GM03348 (cell line): ENCODE measurements around the gene IL4R.
"Not testable (repeated sequence)": the region's sequence is repeated elsewhere in the genome, so short reads cannot be mapped to it uniquely, and the experiment has no call there.

Experiments used
- DNase-seq: peaks from one replicate; pipeline ENCODE4 v3.0.0; 2012; ENCODE audit warnings: low spot score

IL4R gene

GRCh38 chr16:27404163-27404823, 90.5 kb downstream of the IL4R start:
- no peak for DNase-seq

- peak; percentile 57 for DNase-seq
Measured at GRCh38 chr16:27405546-27406451, 92.0 kb downstream of the IL4R start.

DNA sequence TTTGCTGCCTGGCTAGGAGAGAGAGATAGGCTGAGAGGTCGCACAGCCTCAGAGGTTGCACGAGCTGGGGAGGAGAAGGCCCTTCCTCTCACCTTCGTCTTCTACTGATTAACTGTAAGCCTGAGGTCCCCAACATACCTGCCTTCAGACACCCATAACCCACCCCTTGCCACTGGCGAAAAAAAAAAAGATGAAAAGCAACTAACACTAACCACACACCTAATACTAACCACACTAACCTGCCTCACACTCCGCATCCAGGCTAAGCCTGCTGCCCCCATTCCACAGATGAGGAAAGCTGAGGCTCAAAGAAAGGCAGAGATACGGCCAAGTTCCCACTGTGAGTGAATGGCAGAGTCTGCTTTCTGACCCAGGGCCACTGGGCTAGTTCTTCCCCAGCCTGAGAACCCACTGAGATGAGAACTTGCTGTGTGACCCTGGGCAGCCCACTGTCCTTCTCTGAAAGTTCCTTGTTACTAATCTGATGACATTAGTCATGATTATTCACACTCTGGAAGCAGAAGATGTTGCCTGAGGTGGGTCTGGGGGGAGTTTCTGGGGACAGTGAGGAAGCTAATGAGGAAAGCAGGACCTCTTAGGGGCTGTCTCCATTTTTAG, 92.8 kb downstream of the IL4R start:
- no peak for DNase-seq

- no peak for DNase-seq
Measured at GRCh38 chr16:27407133-27407532, 93.4 kb downstream of the IL4R start.

DNA sequence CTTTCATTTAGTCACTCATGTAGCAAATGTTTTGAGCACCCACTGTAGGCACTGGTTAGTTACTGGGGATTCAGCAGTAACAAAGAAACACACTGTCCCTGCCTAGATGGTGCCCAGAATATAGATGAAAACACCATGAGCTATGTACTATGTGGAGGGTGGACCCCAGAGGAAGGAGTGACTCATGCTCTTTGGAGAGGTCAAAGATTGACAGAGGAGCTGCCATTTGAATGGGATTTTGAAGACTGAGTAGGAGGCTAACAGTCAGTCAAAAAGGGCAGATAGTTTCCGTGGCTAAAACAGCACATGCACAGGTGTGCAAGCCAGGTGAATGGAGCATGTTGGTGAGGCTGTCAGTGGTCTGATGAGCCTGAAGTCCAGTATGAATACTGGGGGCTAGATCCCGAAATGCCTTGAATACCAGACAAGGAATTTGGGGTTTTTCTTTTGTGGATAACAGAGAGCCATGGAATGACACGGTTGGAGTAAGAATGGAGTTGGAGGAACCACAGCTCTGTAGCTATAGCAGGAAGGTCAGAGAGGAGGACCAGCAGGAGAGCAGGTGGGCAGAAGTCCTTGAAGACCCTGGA, 94.3 kb downstream of the IL4R start:
- no peak for DNase-seq

GRCh38 chr16:27408602-27409031, 94.8 kb downstream of the IL4R start:
- DNase-seq: no peak

DNA sequence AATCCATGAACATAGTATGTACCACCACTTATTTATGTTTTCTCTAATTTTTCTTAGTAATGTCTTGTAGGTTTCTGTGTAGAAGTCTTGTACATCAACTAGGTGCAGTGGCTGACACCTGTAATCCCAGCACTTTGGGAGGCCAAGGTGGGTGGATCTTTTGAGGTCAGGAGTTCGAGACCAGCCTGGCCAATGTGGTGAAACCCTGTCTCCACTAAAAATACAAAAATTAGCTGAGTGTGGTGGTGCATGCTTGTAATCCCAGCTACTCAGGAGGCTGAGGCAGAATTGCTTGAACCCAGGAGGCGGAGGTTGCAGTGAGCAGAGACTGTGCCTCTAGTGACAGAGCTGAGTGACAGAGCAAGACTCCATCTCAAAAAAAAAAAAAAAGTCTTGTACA, 96.2 kb downstream of the IL4R start:
- DNase-seq: not testable (repeated sequence)

DNA sequence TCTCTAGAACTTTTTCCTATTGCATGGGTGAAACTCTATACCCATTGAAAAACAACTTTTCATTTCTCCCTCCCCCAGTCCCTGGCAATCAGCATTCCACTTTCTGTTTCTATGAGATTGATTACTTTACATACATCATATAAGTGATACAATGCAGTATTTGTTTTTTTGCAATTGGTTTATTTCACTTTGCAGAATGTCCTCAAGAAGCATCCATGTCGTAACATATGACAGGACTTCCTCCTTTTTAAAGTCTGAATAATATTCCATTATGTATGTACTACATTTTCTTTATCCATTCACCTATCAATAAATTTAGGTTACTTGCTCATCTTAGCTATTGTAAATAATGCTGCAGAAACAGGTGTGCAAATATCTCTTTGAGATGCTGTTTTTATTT, 97.0 kb downstream of the IL4R start:
- no peak for DNase-seq

GRCh38 chr16:27413956-27414355, 100.2 kb downstream of the IL4R start:
- DNase-seq: no peak
